Adrenal gland (tissue), 5 donors: ENCODE measurements around the gene CELF2.

ENCODE experiments used
- POLR2A ChIP-seq, 2 donors: fragments of 450-650 bp; IDR thresholded peaks; one replicate each; pipeline ENCODE4 v1.6.1; 2017; ENCODE audit warnings: antibody characterized with exemption in 2 of 2, mild to moderate bottlenecking in 2 of 2, moderate library complexity in 1 of 2
- TF ChIP-seq, protein P1 (sequence below), 6 experiments: fragments of 450-650 bp in 4 of 6; fragments of 200-600 bp in 2 of 6; sonication (generic) in 1 of 6; IDR thresholded peaks; 1 replicate in 5 of 6; 2 replicates in 1 of 6; pipeline versions ENCODE4 v1.5.1 to v1.8.0; 2016 to 2021; ENCODE audit warnings: antibody characterized with exemption in 6 of 6, mild to moderate bottlenecking in 2 of 6, moderate library complexity in 1 of 6
- donor health status: DM: no; HTN: no; CAD: no.

GRCh38 chr10:11116817-11117216 lies 99.1 kb downstream of the CELF2 start:
- TF ChIP-seq, protein P1, sequence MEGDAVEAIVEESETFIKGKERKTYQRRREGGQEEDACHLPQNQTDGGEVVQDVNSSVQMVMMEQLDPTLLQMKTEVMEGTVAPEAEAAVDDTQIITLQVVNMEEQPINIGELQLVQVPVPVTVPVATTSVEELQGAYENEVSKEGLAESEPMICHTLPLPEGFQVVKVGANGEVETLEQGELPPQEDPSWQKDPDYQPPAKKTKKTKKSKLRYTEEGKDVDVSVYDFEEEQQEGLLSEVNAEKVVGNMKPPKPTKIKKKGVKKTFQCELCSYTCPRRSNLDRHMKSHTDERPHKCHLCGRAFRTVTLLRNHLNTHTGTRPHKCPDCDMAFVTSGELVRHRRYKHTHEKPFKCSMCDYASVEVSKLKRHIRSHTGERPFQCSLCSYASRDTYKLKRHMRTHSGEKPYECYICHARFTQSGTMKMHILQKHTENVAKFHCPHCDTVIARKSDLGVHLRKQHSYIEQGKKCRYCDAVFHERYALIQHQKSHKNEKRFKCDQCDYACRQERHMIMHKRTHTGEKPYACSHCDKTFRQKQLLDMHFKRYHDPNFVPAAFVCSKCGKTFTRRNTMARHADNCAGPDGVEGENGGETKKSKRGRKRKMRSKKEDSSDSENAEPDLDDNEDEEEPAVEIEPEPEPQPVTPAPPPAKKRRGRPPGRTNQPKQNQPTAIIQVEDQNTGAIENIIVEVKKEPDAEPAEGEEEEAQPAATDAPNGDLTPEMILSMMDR (IDR thresholded peaks at IDR 0.05) = no peak
- TF ChIP-seq POLR2A (IDR thresholded peaks at IDR 0.05) = no peak
